Glomerular visceral epithelial cell (primary cell): ENCODE data around the gene COA4.

Experiments used
- DNase-seq: peaks from one replicate; pipeline ENCODE4 v3.0.0-alpha.2; 2016; ENCODE audit errors: extremely low spot score

The COA4 gene

DNA sequence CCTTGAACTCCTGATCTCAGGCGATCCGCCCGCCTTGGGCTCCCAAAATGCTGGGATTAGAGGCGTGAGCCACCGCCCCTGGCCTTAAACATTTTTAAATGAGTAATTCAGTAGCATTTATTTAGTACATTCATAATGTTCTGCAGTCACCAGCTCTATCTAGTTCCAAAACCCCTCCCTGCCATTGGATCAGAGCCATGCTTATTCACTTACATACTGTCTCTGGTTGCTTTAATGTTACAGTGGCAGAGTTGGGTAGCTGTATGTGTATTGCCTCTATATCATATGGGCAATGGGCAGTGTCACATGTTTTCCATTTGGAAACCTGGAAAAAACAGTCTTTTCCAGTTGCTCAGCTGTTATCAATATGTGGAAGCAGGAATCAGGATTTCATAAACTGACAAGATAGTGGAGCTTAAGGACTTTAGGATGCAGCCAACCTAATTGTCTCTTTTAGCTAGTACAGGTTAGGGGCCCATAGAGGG lies 10.5 kb downstream of the COA4 start:
- DNase-seq, result no peak

DNA sequence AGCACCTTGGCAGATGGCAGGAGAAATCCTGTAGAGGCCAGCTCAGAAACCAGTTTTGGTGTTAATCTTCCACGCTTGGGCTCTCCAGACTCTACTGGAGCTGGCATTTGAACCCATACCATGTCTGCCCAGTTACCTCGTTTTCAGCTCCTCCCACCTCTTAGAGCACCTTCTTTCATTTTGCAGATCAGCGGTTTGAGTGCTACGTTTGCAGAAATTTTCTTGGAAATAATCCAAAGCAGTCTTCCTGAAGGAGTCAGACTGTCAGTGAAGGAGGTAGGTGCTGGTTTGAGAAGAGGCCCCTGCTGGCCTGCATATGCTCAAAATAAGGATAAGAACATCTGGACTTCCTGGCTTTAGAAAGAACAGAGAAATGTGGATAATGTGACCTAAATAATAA lies 13.7 kb downstream of the COA4 start:
- DNase-seq, result no peak

DNA sequence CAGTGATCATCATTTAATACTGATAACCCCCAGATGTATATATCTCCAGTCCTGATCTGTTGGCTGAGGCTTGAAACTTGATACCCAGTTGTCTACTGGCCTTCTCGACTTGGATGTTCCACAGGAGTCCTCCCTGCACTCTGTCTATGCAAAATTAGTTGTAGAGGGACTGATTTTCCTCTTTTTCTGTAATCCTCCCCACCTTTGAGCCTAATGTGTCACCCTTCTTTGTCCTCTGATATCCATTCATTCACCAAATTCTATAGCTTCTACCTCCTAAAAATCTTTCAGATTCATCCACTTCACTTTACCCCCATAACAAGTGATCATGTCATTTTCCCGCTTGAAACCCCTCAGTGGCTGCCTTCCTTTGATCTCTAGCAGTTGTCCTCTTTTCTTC lies 16.4 kb downstream of the COA4 start:
- DNase-seq, result no peak

DNA sequence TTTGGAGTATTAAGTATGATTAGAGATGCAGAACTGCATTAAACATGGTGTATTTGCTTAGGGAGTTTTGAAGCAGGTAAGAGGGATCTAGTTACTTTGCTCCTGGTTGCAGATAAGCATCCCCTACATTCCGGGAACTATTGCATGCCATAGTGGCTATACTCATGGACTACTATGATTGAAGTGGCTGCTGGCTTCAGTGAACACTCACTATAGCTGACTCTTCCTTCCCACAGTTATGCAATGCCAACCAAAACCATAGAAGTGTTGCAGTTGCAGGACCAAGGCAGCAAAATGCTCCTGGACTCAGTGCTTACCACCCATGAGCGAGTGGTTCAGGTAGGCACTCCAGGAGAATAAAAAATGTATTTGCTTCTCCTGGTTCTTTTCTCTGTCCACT lies 17.0 kb downstream of the COA4 start:
- no peak for DNase-seq

DNA sequence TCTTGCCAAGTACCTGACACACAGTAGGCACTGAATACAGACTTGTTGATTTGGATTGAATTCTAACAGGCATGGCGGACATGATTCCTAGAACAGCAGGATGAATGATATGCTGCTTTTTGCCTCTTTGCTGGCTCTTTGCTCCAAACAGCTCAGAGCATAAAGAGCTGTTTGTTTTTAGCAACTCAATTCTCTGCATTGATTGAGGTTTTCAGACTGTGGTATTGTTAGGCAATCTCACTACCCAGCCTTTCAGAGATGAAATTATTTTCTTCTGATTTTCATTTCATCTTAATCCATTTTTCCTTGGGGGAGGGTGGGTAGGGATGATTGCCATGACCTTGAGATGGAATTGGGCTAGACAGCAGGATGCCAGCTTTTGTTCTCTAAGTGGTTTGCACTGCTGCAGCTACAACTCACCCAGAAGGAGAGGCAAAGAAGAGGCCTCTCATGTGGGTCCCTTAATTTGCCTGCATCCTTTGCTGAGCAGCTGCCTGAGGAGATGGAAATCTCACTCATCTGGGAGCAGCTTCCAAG lies 20.5 kb downstream of the COA4 start:
- no peak for DNase-seq

DNA sequence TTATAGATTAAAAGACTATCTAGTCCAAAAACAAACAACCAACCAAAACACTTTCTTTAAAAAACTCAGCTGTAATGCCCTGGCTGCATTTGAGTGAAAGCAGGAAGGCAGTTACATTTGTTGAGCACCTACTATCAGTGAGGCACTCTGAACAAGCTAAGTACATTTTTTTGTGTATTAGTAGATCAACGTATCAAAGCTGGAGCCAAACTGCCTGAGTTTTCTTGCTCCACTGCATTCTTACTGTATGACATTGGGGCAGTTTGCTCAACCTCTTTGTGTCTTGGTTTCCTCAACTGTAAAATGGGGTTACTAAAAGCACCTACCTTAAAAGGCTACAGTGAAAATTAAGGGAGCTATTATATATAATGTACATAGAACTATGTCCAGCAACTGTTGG lies 22.0 kb downstream of the COA4 start:
- DNase-seq, result no peak

DNA sequence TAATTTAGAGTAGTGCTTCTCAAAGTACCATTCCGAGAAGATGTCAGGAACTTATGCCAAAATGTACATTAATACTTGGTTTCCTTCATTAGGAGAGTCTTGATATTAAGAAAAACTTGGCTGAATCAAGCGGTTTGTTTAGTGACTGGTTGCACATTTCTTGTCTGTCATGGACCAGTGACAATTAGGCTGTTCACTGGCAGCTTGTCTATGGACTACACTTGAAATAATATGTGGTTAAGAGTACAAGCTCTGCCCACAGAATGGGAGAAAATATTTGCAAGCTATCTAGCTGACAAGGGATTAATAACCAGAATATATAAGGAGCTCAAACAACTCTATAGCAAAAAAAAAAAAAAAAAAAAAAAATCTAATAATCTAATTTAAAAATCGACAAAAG lies 24.6 kb downstream of the COA4 start:
- DNase-seq, result no peak

DNA sequence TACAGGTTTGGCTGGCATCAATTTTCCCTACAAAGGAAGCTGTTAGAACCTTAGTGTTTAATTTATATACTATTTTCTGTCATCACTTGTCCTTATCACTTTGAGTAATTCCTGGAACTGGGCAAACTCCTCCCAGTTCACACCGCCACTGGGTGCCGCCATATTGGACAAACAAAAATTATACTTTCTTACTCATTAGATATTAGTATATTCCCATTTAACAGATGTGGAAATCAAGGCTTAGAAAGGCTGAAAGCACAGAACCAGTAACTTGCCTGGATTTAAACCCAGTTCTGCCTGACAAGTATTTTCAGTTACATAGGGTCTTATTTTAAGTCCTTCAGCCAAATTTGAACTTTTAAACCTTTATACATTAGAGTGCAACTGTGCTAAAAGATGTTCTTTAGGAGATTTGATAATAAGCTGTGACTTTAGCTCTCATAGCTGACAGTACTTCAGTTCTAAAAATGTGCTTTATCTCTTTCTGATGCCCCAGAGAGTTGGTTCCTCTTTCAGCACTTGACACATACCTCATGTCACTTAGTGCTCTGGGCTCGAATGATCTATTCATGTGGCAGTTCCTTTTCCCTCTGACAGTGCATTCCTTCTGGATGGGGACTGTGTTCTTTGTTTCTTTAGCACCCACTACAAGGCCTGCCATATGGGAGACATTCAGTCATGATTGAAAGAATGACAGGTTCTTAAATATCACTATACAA lies 25.4 kb downstream of the COA4 start:
- no peak for DNase-seq

DNA sequence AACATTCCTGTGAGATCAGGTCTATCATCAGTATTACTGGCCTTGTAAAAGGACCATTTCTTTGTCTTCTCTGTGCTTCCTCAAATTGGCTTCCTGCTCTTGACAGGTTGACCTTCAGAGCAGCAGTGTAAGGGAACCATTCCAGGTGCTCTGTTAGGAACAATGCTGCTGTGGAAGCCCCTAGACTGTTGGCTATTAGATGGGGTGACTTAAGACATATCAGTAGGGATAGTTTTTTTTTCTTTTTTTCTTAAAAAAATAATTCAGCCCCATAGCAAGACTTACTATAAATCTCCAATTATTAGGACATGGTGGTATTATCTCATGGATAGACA lies 37.6 kb downstream of the COA4 start:
- DNase-seq, result no peak

DNA sequence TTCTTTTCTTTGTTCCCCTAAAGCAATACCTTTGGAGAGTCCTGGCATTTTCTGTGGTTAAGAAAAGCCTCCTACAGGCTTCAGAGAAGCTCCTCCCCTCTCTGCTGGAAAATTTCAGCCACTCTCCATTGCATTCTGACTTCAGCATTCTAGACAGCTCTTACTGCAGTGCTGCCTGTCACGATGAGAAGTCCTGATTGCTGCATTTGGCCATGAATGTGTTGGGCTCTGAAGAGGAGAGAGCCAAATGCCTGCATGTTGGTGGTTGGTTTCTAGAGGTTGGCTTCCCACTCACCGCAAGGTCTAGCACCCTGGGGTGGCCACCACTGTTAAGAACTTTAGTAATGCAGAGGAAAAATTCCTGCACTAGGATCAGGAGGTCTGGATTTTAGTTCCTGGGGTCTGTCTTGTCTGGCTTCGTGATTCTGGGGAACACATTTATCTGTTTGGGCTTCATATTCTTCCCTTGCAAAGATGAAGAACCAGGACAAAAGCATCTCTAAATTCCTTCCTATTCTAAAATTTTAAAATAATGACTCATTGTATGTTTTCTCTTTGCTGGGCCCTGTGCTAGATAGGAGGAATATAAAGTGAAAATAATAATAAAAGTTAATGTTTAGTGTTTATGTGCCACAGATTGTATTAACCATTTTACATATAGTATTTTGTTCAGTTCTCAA lies 38.1 kb downstream of the COA4 start:
- DNase-seq, result peak; percentile 8

DNA sequence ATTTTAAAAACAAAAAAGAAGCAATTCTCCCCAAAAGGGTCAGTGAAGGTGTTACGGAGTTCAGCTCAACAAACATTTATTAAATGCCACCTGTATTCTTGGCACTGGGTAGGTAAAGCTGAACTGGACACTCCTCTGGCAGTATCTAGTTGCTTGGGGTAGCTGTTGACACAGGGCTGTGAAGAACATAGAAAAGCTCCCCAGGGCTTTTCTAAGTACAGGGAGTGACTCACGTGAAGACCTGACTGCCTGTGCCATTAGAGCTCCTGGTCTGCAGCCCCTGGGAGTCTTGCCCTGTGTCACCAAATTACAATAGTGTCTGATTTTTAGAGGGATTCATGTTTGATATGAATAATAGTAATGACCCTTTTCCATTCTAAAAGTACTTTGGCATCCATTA lies 43.6 kb downstream of the COA4 start:
- no peak for DNase-seq

DNA sequence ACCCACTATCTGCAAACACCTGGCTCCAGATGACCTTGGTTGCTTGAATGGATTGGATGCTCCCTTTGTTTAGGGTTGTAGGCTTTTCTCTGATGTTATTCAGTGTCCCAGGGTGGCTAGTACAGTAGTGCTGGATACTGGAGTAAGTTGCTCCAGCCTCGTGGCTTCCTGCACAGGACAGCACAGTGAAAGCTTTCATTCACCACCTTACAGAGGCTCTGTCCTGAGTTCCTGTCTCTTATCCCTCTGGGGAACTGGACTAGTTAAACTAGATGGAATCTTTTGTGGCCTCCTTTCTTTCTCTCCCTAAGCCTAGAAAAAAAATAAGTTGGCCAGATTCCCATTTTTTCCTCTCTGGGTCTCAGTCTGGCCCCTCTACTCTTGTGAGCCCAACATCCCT lies 46.4 kb downstream of the COA4 start:
- no peak for DNase-seq
